Measurements from ENCODE around the gene ENO4. TPM values are rescaled to one million over a fixed set of nuclear protein-coding genes. Genes with fewer than 3 reads are reported as not detected.

The ENO4 gene
- total RNA-seq, 1 experiment from 2014 or later, result 0.12 TPM

DNA sequence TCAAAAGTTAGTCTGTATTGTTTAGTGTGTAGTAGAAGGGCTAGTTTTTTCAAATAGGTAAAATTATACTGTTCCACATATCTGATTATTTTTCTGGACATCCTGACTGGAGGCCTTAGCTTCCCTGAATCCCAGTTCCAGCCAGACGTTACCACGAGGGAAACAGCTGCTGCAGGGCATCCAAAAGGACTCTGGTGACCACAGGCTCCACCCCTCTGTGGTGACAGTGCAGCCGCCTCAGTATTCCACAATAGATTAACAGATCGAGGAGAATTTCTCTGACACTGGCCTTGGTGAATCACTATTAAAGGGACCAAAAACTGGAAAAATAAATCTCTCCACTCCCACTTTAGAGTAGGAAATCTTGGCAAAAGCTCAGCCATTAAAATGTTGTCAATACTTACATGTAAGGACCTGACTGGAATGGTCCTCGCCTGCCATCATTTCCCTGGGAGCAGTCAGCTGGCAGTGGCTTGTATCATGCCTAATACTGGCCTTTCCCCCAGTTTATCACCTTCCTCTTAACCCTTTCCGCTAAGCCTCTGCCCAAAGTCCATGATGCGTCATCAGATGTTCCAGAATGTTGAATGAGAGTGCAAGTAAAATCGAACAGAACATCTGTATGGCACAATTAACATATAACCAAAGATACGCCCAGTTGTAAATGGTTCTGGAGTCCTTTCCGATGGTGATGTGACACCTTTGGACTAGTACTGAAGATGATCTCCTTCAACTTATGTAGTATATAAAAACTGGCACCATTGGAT lies 31.6 kb downstream of the ENO4 start:
- no peak for DNase-seq
- no peaks in the 10 kb centered on the region for H3K27me3 Mint-ChIP-seq (ENCODE audit: unreplicated experiment)
- H3K27ac Mint-ChIP-seq (ENCODE audit: unreplicated experiment), result no peak overlapping the region
- H3K9me3 Mint-ChIP-seq (ENCODE audit: low read depth, unreplicated experiment), result no peaks in the 10 kb centered on the region
- BruUV-seq (replicated peaks), result no TSS peak
- intact Hi-C loops (cut with micrococcal nuclease; ENCODE audit: unreplicated experiment), result no loop called here
- H3K4me1 Mint-ChIP-seq (ENCODE audit: low read depth, unreplicated experiment), result no peaks in the 10 kb centered on the region
- CTCF ChIA-PET, result no interaction called here
- H3K36me3 Mint-ChIP-seq (ENCODE audit: insufficient read depth, unreplicated experiment), result no peaks in the 10 kb centered on the region
- H3K4me3 Mint-ChIP-seq (ENCODE audit: low read depth, unreplicated experiment), result no peak overlapping the region
- no peak for TF ChIP-seq CTCF (IDR thresholded peaks at IDR 0.05; ENCODE audit: unreplicated experiment)

DNA sequence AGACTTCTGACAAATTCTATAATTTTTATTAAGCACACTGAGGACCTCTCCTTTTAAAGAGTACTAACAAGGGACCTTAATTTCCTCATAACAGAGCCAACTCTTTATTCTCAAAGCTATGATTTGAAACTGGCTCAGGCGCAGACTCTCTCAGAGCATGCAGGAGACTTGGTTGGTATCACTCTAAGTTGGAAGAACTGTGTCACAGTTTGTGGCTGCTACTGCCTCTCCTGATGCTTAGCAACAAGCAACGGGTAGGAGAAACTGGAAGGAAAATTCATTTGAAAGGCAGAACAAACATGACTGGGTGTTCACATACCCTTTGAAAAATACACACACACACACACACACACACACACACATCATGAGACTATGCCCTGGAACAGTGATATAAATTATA lies 33.3 kb downstream of the ENO4 start:
- intact Hi-C loops (cut with micrococcal nuclease; ENCODE audit: unreplicated experiment), result no loop called here
- Mint-ChIP-seq H3K36me3 (ENCODE audit: insufficient read depth, unreplicated experiment) (no peaks in the 10 kb centered on the region), H3K4me1 (ENCODE audit: low read depth, unreplicated experiment) (no peaks in the 10 kb centered on the region), H3K27ac (ENCODE audit: unreplicated experiment) (no peak overlapping the region), H3K4me3 (ENCODE audit: low read depth, unreplicated experiment) (no peak overlapping the region), H3K27me3 (ENCODE audit: unreplicated experiment) (no peaks in the 10 kb centered on the region), H3K9me3 (ENCODE audit: low read depth, unreplicated experiment) (no peaks in the 10 kb centered on the region)
- no peak for TF ChIP-seq CTCF (IDR thresholded peaks at IDR 0.05; ENCODE audit: unreplicated experiment)
- no TSS peak for BruUV-seq (replicated peaks)
- DNase-seq, result no peak
- CTCF ChIA-PET, result interaction anchor here (0.7 kb wide), 1 partner anchor 882 kb away, joined by 5 read pairs; no protein-coding TSS in a partner anchor

- Mint-ChIP-seq H3K4me1 (ENCODE audit: low read depth, unreplicated experiment) (peaks cover 19% of the 10 kb centered on the region), H3K9me3 (ENCODE audit: low read depth, unreplicated experiment) (no peaks in the 10 kb centered on the region), H3K4me3 (ENCODE audit: low read depth, unreplicated experiment) (no peak overlapping the region), H3K36me3 (ENCODE audit: insufficient read depth, unreplicated experiment) (peaks cover 10% of the 10 kb centered on the region), H3K27ac (ENCODE audit: unreplicated experiment) (no peak overlapping the region), H3K27me3 (ENCODE audit: unreplicated experiment) (no peaks in the 10 kb centered on the region)
- TF ChIP-seq CTCF (IDR thresholded peaks at IDR 0.05; ENCODE audit: unreplicated experiment), result no peak
- no peak for DNase-seq
- CTCF ChIA-PET, result no interaction called here
- no TSS peak for BruUV-seq (replicated peaks)
- intact Hi-C loops (cut with micrococcal nuclease; ENCODE audit: unreplicated experiment), result loop anchor here (5.0 kb wide), 1 partner anchor 281 kb away; no protein-coding TSS in a partner anchor
Observed at GRCh38 chr10:116886772-116887171, 37.5 kb downstream of the ENO4 start.

DNA sequence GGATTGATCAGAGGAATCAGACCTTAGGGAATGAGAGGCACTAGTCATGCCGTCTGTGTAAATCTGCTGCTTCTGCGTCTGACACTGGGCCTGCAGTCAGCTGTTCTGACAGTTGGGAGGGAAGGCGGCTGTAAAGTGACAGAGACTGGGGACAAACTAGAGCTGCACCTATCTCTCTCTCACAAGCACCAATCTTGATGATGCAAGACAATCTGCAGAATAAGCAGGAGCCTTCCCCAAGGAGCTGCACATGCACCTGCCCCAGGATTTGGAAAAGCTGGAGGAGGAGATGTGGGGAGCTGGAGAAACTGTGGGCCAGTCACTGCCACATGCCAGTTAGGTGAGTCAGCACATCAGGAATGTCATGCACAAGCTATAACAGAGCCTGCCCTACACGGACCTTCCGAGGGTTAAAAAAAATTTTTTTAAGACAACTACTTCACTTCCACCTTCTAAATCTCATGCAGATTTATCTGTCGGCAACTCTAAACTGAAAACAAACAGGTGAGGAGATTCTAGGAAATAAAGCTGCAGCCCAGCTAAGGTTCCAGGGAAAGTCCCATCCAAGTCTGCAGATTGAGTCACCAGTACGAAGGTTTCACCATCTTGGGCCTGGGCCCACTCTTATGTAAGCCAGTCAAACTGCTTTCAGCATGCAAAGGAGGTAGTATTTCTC lies 39.2 kb downstream of the ENO4 start:
- no peaks in the 10 kb centered on the region for H3K27me3 Mint-ChIP-seq (ENCODE audit: unreplicated experiment)
- BruUV-seq (replicated peaks), result no TSS peak
- intact Hi-C loops (cut with micrococcal nuclease; ENCODE audit: unreplicated experiment), result loop anchor here (5.0 kb wide), 1 partner anchor 279 kb away; no protein-coding TSS in a partner anchor
- TF ChIP-seq CTCF (IDR thresholded peaks at IDR 0.05; ENCODE audit: unreplicated experiment), result no peak
- DNase-seq, result peak; percentile 57
- H3K9me3 Mint-ChIP-seq (ENCODE audit: low read depth, unreplicated experiment), result no peaks in the 10 kb centered on the region
- H3K4me1 Mint-ChIP-seq (ENCODE audit: low read depth, unreplicated experiment), result peaks cover 19% of the 10 kb centered on the region
- H3K27ac Mint-ChIP-seq (ENCODE audit: unreplicated experiment), result peak overlapping the region; percentile 47
- CTCF ChIA-PET, result interaction anchor here (0.7 to 2.1 kb wide), 5 partner anchors 90 to 286 kb away, joined by 3 to 4 read pairs (median 4); no protein-coding TSS in a partner anchor
- H3K36me3 Mint-ChIP-seq (ENCODE audit: insufficient read depth, unreplicated experiment), result peaks cover 10% of the 10 kb centered on the region
- H3K4me3 Mint-ChIP-seq (ENCODE audit: low read depth, unreplicated experiment), result peak overlapping the region; percentile 45

Measured in Calu3 (cell line).